Superior temporal gyrus (tissue), 1 donor: Measurements from ENCODE around the gene FADS2.
"Not testable (repeated sequence)": the region's sequence is repeated elsewhere in the genome, so short reads cannot be mapped to it uniquely, and the experiment has no call there.

Experiments used
- DNase-seq: peaks from one replicate; pipeline ENCODE4 v3.0.0-alpha.2; 2016; ENCODE audit errors: extremely low spot score

FADS2 gene

DNA sequence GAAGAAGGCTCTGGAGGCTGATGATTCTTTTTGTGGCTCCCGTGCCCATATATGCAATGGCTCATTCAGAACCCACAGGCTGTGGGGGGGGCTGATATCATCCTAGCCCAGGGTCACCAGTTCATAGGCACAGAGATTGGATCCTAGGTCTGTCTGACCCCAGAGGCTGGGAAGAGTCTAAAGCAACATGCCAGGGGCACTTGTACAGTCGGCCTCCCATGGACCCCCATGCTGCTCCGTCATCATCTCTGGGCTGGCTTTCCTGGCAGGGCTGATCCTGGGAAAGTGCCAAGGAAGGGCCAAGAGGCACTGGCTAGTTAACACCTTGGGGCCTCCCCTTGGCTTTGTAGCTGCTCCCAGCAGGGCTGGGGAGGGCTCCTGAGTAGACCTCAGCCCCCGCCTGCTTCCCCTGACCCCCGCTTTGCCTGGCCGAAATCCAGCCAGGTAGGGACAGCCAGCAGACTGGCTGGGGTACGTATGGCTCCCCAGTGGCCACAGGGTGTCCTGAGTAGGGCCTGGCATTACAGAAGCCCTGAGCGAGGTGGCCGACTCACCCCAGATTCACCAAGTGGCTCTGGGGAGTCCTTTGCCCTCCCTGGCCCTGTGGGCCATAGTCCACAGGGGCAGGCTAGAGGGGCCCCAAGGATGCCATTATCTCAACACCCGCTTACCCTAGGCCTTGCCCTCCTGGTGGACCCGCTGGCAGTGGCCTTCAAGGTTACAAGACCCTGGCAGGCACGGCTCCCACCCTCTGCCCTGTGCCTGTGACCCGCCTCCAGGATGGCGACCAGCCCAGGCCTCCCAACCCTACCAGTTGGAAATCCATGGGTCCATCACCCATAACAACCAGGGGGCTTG is 40.7 kb downstream of the FADS2 start:
- no peak for DNase-seq

GRCh38 chr11:61869429-61869707 is 41.3 kb downstream of the FADS2 start:
- DNase-seq, result no peak

GRCh38 chr11:61869708-61870451 is 41.8 kb downstream of the FADS2 start:
- DNase-seq, result no peak

- no peak for DNase-seq
Observed at GRCh38 chr11:61870541-61871031, 42.5 kb downstream of the FADS2 start.

- peak; percentile 85 for DNase-seq
Observed at GRCh38 chr11:61871158-61871597, 43.1 kb downstream of the FADS2 start.

DNA sequence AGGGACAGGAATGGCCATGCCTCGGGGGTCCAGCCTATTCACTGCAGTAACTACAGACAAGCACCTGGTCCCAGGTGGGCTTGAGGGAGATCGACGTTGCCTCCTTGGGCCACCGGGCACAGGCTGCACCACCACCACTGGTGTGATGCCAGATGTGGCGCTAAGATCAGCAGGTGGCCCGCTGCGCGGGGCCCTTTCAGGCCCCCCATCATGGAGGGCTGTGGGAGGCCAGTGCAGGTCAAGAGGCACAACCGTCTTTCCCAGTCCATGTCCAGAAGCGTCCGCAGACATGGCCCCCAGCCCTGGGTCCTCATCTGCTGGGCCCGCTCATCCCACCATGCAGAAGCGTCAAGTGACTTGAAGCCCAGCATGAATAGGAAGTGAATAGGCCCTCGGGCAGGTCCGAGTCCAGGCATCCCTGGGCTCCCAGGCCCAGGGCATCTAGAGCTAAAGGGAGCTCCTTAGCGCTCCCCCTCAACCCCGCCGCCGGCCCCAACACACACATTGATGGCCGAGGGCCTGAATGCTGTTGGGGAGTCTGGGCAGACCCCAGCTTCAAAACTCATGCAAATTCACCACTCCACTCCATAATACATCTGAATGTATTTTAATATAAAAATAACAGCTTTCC is 45.0 kb downstream of the FADS2 start:
- no peak for DNase-seq

DNA sequence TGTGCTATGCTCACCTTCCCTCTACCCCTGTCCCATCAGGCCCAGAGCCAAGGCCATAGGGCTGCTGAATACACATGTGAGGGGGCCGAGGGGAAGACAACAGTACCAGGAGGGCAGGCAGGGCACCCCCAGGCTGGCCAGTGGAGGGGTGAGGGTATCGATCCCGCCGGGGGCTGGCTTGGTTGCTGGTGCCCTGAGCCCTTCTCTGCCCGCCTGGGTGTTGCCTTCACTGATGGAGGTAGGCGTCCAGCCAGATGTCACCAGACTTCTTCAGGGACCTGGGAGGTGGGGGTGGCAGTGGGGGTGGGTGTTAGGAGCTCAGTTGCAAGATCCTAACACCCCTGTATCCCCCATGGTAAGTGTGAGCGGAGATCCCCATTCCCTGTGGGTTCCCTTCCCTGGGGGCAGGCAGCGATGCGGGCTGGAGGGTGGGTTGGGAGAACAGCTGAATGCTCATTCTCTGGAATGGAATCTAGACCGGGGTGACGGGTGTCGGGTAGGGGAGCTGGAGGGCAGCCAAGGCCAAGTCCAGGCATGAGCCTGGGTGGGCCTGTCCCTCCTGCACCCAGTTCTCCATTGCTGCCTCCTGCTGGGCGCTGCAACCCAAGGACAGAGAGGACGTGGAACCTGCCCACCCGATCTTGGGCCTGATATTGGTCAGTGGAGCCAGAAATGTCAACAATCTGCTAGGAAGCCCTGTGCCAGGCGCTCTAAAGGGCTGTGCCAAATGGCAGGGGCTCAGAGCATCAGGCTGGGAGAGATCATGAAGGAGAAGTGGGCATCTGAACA is 45.7 kb downstream of the FADS2 start:
- no peak for DNase-seq

DNA sequence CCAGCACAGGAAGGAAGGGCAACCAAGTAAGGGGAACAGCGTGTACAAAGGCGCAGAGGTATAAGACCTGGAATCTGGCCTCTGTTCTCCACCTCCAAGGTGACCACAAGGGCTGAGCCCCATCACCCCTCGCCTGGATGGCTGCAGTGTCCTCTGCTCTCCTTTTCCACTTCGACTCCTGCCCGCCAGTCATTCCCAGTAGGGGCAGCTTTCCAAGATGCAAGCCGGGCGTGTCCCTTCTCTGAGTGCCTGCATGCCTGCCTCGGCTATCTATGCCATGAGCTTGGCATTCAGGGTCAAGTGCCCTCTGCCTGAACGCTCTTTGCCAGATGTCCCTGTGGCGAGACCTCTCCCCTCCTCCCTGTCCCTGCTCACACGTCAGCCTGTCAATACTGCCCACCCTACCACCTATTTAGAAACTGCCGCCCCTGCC is 46.3 kb downstream of the FADS2 start:
- DNase-seq, result no peak

DNA sequence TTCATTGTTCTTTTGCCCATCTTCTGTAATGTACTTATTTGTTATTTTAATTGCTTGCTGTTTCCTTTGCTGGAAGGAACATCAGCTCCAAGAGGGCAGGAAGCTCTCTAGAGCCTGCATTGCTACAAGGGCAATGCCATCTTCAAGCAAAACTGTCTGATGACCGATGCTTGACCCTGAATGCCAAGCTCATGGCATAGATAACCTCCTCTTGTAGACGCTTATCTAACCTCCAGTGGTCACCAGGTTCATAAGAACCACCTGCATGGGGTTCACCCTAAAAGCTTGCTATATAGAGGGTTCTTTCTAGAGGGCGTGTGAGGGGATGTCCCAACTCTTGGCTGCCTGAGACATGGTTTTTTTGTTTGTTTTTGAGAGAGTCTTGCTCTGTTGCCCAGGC is 46.8 kb downstream of the FADS2 start:
- no peak for DNase-seq

- no peak for DNase-seq
Observed at GRCh38 chr11:61875698-61876097, 47.6 kb downstream of the FADS2 start.

DNA sequence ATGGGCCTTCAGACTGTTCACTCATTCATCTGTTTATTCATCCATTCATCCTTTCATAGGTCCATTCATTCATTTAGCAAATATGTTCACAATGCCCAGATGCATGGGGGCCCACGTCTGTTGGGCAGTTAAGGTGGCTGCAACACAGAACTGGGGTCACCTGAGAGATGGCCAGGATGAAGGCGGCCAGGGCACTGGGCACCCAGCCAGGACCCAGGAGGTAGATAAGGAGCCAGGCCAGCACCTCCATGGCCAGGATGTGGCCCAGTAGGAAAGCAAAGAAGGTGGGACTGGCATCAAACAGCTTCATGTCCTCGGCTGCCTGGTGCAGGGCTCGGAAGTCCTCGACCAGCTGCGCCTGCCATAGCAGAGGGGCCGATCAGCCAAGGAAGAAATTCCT is 51.1 kb downstream of the FADS2 start:
- DNase-seq, result no peak

GRCh38 chr11:61880031-61880430 is 51.9 kb downstream of the FADS2 start:
- no peak for DNase-seq

- DNase-seq, result no peak
Observed at GRCh38 chr11:61880454-61880853, 52.4 kb downstream of the FADS2 start.

DNA sequence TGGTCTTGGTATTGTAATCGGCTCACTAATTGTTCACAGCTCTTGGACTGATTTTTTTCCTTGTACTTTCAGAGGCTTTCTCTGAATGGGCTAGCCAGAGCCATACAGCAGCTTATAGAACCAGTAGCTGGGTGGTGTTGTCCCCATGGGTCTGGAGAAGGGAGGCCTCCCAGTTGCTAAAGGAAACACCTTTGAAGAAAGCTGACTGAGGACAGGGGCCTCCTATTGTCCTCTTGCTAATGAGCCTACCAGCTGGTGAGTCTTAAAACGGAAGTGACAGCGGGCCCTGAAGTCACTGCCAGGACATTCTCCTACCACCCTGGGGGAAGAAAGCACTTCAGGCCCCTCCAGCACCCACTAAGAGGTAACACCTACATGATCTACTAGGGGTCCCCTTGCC is 53.3 kb downstream of the FADS2 start:
- DNase-seq, result no peak

GRCh38 chr11:61882267-61882666 is 54.2 kb downstream of the FADS2 start:
- DNase-seq, result not testable (repeated sequence)

DNA sequence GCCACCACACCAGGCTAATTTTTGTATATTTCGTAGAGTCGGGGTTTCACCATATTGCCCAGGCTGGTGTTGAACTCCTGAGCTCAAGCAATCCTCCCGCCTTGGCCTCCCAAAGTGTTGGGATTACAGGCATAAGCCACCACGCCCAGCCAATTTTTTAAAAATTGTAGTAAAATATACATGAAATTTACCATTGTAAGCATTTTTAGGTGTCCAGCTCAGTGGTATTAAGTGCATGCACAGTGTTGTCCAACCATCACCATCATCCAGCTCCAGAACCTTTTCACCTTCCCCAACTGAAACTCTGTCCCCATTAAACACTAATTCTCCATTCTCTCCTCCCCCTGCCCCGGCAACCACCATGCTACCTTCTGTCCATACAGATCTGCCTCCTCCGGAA is 54.8 kb downstream of the FADS2 start:
- DNase-seq, result no peak

- DNase-seq, result no peak
Observed at GRCh38 chr11:61883327-61883726, 55.2 kb downstream of the FADS2 start.

DNA sequence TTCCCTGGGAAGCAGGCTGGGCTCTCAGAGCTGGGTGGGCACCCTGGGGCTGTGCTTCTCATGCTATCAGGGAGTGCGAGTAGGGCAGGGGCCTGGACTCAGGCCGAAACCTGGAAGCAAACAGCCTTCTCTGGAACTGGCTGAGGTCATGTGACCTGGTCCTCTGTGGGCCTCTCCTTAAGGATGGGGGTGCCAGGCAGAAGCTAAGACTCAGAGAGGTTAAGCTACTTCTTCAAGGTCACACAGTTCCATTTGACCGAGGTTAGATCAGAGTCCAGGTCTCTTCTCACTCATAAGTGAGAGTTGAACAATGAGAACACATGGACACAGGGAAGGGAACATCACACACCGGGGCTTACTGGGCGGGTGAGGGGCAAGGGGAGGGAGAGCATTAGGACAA is 55.8 kb downstream of the FADS2 start:
- DNase-seq, result no peak

DNA sequence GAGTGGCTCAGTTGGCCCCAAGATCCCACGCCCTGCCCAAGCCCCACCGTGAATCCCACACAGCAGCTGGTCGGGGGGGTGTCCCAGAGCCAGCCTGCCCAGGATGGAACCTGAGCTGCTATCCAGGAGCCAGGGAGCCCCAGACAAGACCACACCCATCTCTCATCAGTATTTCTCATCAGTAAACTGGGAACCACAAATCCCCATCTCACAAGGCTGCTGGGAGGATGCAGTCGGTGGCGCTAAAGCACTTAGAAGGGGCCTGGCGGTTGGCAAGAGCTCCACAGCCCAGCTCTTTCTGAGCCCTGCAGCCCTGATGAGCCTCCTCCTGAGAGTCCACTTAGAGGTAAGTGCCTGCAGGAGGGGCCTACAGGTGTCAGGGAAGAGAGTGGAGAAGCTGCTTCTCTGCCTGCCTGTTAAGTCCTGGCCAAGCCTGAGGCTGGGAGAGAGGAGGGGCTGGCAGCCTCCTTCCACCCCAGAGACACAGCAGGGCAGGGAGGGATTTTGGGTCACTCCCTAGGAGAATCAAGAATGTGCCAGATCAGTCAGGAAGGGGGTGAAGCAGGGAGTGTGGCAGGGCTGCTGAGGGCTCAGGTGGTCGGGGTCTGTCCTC is 57.2 kb downstream of the FADS2 start:
- no peak for DNase-seq

- DNase-seq, result no peak
Observed at GRCh38 chr11:61885784-61886580, 57.9 kb downstream of the FADS2 start.

- DNase-seq, result no peak
Observed at GRCh38 chr11:61886643-61887042, 58.5 kb downstream of the FADS2 start.
